GM19238 (cell line): ENCODE results near the gene KRT17.
"Not testable (repeated sequence)": the region's sequence is repeated elsewhere in the genome, so short reads cannot be mapped to it uniquely, and the experiment has no call there.

Experiments used
- DNase-seq: peaks from one replicate; pipeline ENCODE4 v3.0.0; 2011; ENCODE audit warnings: low spot score; ENCODE audit not compliant: insufficient read length

Gene KRT17

DNA sequence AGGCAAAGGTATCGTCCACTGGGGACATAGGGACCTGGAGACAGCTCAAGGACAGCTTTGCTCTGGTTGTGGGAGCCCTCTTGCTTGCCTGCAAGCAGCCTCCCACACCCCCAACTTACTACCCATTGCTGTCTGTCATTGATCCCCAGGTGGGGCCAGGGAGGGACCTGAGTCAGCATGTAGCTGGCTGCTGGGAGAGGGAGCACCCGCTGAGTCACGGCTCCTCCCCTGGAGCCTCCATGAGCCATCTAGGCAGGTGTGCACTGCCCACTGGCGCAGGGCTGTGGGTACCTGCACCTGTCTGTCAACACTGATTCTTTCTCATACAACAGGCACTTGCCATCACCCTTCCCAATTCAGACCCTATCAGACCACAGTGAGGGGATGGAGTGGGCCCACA lies 47.6 kb downstream of the KRT17 start:
- not testable (repeated sequence) for DNase-seq

DNA sequence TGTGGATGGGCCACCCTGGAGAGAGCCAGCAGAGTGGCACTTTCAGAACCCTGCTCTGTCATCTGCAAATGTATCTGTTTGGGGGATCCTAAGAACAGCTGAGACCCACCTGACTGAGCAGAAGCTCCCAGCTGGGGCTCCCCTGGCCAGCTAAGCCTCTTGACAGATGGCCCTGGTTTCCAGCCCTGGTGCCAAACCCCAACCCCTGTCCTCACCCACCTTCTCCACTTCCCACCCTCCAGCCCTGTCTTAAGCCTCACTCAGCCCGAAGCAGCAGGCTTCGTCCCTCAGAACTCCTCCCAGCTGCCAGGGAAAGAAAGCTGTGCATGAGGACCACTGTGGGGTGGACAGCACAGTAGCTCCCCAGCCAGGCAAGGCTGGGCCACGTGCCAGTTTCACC lies 49.0 kb downstream of the KRT17 start:
- no peak for DNase-seq

DNA sequence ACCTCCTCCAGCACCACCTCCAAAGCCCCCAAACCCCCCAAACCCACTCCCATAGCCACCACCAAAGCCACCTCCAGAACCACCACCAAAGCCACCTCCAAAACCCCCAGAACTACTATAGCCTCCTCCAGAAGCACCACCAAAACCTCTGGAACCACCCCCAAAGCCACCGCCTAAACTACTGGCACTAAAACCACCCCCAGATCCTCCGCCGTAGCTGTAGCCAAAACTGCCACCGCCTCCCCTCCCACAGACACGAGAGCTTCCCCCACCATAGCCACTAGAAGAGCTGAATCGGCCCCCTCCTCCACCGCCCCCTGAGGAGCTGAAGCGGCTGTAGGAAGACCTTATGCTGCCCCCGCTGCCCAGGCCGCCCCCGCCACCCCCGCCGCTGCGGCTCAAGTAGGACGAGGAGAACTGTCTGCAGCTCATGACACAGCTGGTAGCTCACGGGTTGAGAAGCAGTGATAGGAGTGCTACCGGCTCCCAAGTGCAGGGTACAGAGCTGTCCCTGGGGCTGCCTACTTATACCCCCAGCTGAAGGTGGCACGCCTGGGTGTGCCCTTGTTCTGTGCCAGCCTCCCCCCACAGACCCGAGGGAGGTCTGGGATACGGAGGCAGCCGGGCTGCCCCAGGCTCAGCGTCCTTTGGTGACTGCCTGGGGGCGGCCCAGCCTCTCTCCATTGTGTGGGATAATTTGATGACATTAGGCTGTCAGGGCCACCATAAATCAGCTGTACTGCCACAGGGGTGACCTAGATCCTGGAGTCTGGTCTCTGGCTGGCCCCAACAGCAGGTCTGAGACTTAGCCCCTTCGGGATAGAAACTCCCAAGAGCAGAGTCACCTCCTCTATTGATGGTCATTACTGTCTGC lies 52.6 kb downstream of the KRT17 start, which contains the start of gene KRT9:
KRT9 (minus strand) TSS at position 499 of the 874 bp plus-strand sequence; CDS start at position 432, 67 bp downstream.
- DNase-seq: no peak
